Stimulated activated CD4-positive, alpha-beta T cell treated with anti-CD3 and anti-CD28 coated beads, TNF-alpha, amount 100 ng/mL, for 48 hours (primary cell): ENCODE measurements around the gene BRIP1.

Experiments
- DNase-seq, 3 donors: peaks; one replicate each; pipeline ENCODE4 v3.0.0-alpha.2; 2020; ENCODE audit warnings: low read depth in 3 of 3

Gene BRIP1

GRCh38 chr17:61631800-61632199 is 231.5 kb downstream of the BRIP1 start:
- no peak for DNase-seq
